Uterus (tissue), 4 donors: Measurements from ENCODE around the gene DUOXA1. TPM values are rescaled to one million over a fixed set of nuclear protein-coding genes. Genes with fewer than 3 reads are reported as not detected.

Experiments
- DNase-seq, 2 donors: peaks; one replicate each; pipeline ENCODE4 v3.0.0-alpha.2; 2019 to 2020
- H3K27ac ChIP-seq, 2 donors: fragments of 200-600 bp; sonication (generic); 1 replicate in 1 of 2; 2 replicates in 1 of 2; pipeline ENCODE4 v1.5.1; 2016 to 2018
- H3K27me3 ChIP-seq, 2 donors: fragments of 200-600 bp; sonication (generic); one replicate each; pipeline ENCODE4 v1.5.1; 2018 to 2019; ENCODE audit warnings: control low read depth in 1 of 2
- H3K36me3 ChIP-seq, 2 donors: fragments of 200-600 bp; sonication (generic); one replicate each; pipeline ENCODE4 v1.5.1; 2019; ENCODE audit warnings: control low read depth in 1 of 2
- H3K4me1 ChIP-seq, 2 donors: fragments of 200-600 bp; sonication (generic); one replicate each; pipeline ENCODE4 v1.5.1; 2018 to 2019; ENCODE audit warnings: control low read depth in 1 of 2
- H3K4me3 ChIP-seq, 2 donors: fragments of 200-600 bp; sonication (generic); 1 replicate in 1 of 2; 2 replicates in 1 of 2; pipeline ENCODE4 v1.5.1; 2018 to 2019; ENCODE audit warnings: mild to moderate bottlenecking in 1 of 2
- H3K9me3 ChIP-seq, 2 donors: fragments of 200-600 bp; sonication (generic); one replicate each; pipeline ENCODE4 v1.5.1; 2019; ENCODE audit warnings: control low read depth in 1 of 2
- CTCF ChIP-seq, 4 experiments: fragments of 200-600 bp in 2 of 4; fragments of 450-650 bp in 2 of 4; sonication (generic) in 2 of 4; IDR thresholded peaks; one replicate each; pipeline ENCODE4 v1.5.1; 2016 to 2019; ENCODE audit warnings: antibody characterized with exemption in 4 of 4, mild to moderate bottlenecking in 2 of 4, moderate library complexity in 1 of 4
- POLR2A ChIP-seq, 2 donors: fragments of 450-650 bp; IDR thresholded peaks; one replicate each; pipeline ENCODE4 v1.6.1; 2016; ENCODE audit warnings: antibody characterized with exemption in 2 of 2, mild to moderate bottlenecking in 1 of 2, moderate library complexity in 1 of 2
- intact Hi-C: fragments of 100-400 bp; cut with DNase I; formaldehyde crosslinking; loops from one replicate; pipeline ENCODE4 v1.15.1; 2023; ENCODE audit warnings: low total_unique reads
- total RNA-seq, 4 donors: library from RNA; depleted of rRNA in 3 of 4; stranded (reverse); fragments of >200 nt in 3 of 4; gene quantifications; one replicate each; pipeline versions ENCODE4 v1.1.0 to v1.2.4, GENCODE V29; 2014 to 2023
- donor health status: DM: yes; HTN: yes; CAD: no.

Gene DUOXA1
- total RNA-seq, 4 donors from 2014 or later = 1.4 to 2.5 TPM; not detected in 2

GRCh38 chr15:45146405-45146804 lies 16.7 kb upstream of the DUOXA1 start:
- no peaks in the 10 kb centered on the region for H3K4me1 ChIP-seq
- H3K36me3 ChIP-seq = no peaks in the 10 kb centered on the region
- H3K27ac ChIP-seq = no peak overlapping the region
- no peak for TF ChIP-seq POLR2A (IDR thresholded peaks at IDR 0.05)
- H3K4me3 ChIP-seq = no peak overlapping the region
- H3K27me3 ChIP-seq = no peaks in the 10 kb centered on the region
- no peaks in the 10 kb centered on the region for H3K9me3 ChIP-seq
- DNase-seq = no peak
- intact Hi-C loops = no loop called here

GRCh38 chr15:45144775-45145174 lies 15.1 kb upstream of the DUOXA1 start:
- intact Hi-C loops = no loop called here
- Histone ChIP-seq H3K27ac (no peak overlapping the region), H3K9me3 (no peaks in the 10 kb centered on the region), H3K4me1 (no peaks in the 10 kb centered on the region), H3K4me3 (no peak overlapping the region), H3K36me3 (no peaks in the 10 kb centered on the region), H3K27me3 (no peaks in the 10 kb centered on the region)
- TF ChIP-seq POLR2A (IDR thresholded peaks at IDR 0.05) (no peak), CTCF (IDR thresholded peaks at IDR 0.05) (no peak)
- no peak for DNase-seq

GRCh38 chr15:45143946-45144345 lies 14.3 kb upstream of the DUOXA1 start:
- no peak for DNase-seq
- no peaks in the 10 kb centered on the region for H3K4me1 ChIP-seq
- H3K36me3 ChIP-seq = no peaks in the 10 kb centered on the region
- TF ChIP-seq POLR2A (IDR thresholded peaks at IDR 0.05) (no peak), CTCF (IDR thresholded peaks at IDR 0.05) (no peak)
- no peaks in the 10 kb centered on the region for H3K9me3 ChIP-seq
- no peak overlapping the region for H3K27ac ChIP-seq
- no peaks in the 10 kb centered on the region for H3K27me3 ChIP-seq
- H3K4me3 ChIP-seq = no peak overlapping the region
- intact Hi-C loops = no loop called here

- DNase-seq = no peak
- H3K36me3 ChIP-seq = no peaks in the 10 kb centered on the region
- H3K9me3 ChIP-seq = no peaks in the 10 kb centered on the region
- intact Hi-C loops = no loop called here
- no peak overlapping the region for H3K4me3 ChIP-seq
- TF ChIP-seq CTCF (IDR thresholded peaks at IDR 0.05) (no peak), POLR2A (IDR thresholded peaks at IDR 0.05) (no peak)
- H3K27ac ChIP-seq = no peak overlapping the region
- no peaks in the 10 kb centered on the region for H3K27me3 ChIP-seq
- H3K4me1 ChIP-seq = no peaks in the 10 kb centered on the region
Observed at GRCh38 chr15:45143056-45143455, 13.4 kb upstream of the DUOXA1 start.

GRCh38 chr15:45141386-45141785 lies 11.7 kb upstream of the DUOXA1 start:
- no peak for TF ChIP-seq CTCF (IDR thresholded peaks at IDR 0.05)
- no peak for TF ChIP-seq POLR2A (IDR thresholded peaks at IDR 0.05)
- DNase-seq = no peak
- Histone ChIP-seq H3K36me3 (no peaks in the 10 kb centered on the region), H3K27ac (no peak overlapping the region), H3K27me3 (peaks cover 0 to 3% of the 10 kb centered on the region in 2 donors), H3K9me3 (no peaks in the 10 kb centered on the region), H3K4me1 (no peaks in the 10 kb centered on the region), H3K4me3 (no peak overlapping the region)
- intact Hi-C loops = no loop called here
